Adipocyte (in vitro differentiated cells): Measurements from ENCODE around the gene RAMP1.

ENCODE experiments used
- DNase-seq: peaks from one replicate; pipeline ENCODE4 v3.0.0-alpha.2; 2015; ENCODE audit warnings: low read depth
- H3K27me3 ChIP-seq: replicated peaks from 2 replicates; pipeline ENCODE4 v1.7.0; 2013; ENCODE audit warnings: mild to moderate bottlenecking, low read length, moderate library complexity; ENCODE audit not compliant: control insufficient read depth, insufficient read depth
- H3K36me3 ChIP-seq: 2 replicates; pipeline ENCODE4 v1.7.0; 2013; ENCODE audit warnings: low read length, mild to moderate bottlenecking, moderate library complexity; ENCODE audit not compliant: control insufficient read depth, insufficient read depth, severe bottlenecking
- H3K4me1 ChIP-seq: 2 replicates; pipeline ENCODE4 v1.7.0; 2013; ENCODE audit warnings: mild to moderate bottlenecking, low read length, moderate library complexity; ENCODE audit not compliant: control insufficient read depth, insufficient read depth
- H3K4me3 ChIP-seq: 2 replicates; pipeline ENCODE4 v1.7.0; 2013; ENCODE audit warnings: mild to moderate bottlenecking, low read length, moderate library complexity
- H3K9ac ChIP-seq: 2 replicates; pipeline ENCODE4 v1.7.0; 2013; ENCODE audit warnings: mild to moderate bottlenecking, low read length, moderate library complexity
- H3K9me3 ChIP-seq: 2 replicates; pipeline ENCODE4 v1.7.0; 2013; ENCODE audit warnings: mild to moderate bottlenecking, low read length, moderate library complexity; ENCODE audit not compliant: control insufficient read depth

The RAMP1 gene

DNA sequence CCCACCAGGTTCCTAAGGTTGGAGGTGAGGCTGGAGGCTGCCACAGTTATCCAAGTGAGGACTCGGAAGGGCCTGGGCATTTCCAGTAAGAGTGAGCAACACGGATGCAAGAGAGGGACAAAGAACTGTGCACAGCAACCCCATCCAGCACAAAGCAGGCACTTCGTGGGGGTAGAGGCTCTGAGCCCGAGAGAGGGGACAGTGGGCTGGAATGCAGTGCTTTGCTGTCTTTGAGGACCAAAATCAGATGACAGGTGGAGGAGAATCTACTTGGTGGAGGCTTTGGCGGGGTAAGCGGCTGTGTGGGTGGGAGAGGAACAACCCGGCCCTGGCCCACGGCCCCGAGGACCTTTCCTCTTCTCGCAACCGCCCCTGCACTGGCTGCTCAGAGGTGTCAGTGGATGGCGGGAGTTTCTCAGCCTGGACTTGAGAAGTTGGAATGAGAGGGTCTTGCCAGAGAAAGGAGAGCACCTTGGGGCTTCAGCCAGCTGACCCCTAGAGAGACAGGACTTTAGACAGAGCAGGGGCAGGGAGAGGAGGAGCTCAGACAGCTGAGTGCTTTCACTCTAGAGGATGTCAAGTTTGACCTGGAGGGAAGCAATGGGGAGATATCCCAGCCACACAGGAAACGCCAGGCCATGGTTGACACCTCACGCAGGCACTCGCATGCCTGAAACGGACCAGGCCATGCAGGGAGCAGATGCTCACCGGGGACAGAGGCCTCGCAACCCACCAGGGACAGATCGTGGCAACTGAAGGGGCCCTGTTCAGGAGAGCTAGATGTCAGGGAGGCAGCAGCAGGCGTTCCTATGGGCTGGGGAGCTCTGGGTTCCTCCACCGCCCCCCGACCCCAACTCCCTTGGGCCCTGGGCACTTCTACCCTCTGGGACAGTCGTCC is 11.6 kb downstream of the RAMP1 start:
- Histone ChIP-seq H3K27me3 (no peaks in the 10 kb centered on the region), H3K4me1 (peaks cover 30% of the 10 kb centered on the region), H3K4me3 (no peak overlapping the region), H3K36me3 (no peaks in the 10 kb centered on the region), H3K9me3 (no peaks in the 10 kb centered on the region), H3K9ac (no peak overlapping the region)
- no peak for DNase-seq

DNA sequence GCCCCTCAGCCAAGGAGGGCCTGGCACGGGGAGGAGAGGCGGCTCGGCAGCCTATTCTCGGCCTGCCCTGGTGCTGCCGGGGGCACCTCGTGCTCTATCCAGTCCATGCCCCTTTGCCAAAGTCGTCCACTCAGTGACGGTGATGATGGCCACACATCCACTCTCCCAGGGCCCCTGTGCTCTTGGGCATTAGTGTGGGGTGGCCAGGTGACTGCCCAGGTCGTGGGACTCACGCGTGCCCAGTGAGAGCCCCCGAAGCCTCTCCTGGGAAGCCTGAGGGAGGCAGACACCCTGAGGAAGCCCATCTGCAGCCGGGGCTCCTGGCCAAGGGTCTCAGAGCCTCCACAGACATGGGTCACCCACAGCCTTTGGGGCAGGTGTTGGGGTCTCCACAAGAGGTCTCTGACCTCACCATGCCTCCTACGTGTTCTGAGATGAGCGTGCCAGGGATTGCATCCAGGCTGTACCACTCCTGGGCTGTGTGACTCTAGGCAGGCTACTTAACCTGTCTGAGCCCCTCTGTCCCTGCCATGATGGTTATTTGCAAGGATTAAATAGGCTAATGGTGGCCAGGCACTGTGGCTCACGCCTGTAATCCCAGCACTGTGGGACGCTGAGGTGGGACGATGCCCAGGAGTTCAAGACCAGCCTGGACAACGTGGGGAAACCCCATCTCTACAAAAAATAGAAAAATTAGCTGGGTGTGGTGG is 12.9 kb downstream of the RAMP1 start:
- Histone ChIP-seq H3K4me3 (no peak overlapping the region), H3K27me3 (no peaks in the 10 kb centered on the region), H3K9ac (no peak overlapping the region), H3K4me1 (peaks cover 25% of the 10 kb centered on the region), H3K36me3 (no peaks in the 10 kb centered on the region), H3K9me3 (no peaks in the 10 kb centered on the region)
- no peak for DNase-seq

DNA sequence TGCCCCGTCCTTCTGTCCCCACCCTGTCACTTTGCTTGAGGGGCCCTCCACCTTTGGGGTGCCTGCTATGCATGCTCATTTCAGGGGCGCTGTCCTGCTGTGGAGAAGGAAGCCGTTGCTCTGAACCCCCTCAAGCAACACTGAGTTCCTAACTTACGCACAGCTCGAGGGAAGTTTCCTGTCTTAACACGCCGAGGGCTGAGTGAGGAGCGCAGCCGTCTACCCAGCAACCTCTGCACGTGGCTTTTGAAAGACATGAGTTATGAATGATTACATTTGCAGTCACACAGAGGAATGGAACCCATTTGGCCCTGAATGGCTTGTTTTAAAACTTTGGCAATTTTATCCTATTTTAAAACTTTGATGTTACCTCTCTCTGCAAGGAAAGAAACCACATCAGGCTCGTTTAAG is 14.0 kb downstream of the RAMP1 start:
- H3K27me3 ChIP-seq = no peaks in the 10 kb centered on the region
- no peaks in the 10 kb centered on the region for H3K9me3 ChIP-seq
- DNase-seq = no peak
- H3K4me1 ChIP-seq = peaks cover 27% of the 10 kb centered on the region
- no peaks in the 10 kb centered on the region for H3K36me3 ChIP-seq
- no peak overlapping the region for H3K9ac ChIP-seq
- H3K4me3 ChIP-seq = no peak overlapping the region

DNA sequence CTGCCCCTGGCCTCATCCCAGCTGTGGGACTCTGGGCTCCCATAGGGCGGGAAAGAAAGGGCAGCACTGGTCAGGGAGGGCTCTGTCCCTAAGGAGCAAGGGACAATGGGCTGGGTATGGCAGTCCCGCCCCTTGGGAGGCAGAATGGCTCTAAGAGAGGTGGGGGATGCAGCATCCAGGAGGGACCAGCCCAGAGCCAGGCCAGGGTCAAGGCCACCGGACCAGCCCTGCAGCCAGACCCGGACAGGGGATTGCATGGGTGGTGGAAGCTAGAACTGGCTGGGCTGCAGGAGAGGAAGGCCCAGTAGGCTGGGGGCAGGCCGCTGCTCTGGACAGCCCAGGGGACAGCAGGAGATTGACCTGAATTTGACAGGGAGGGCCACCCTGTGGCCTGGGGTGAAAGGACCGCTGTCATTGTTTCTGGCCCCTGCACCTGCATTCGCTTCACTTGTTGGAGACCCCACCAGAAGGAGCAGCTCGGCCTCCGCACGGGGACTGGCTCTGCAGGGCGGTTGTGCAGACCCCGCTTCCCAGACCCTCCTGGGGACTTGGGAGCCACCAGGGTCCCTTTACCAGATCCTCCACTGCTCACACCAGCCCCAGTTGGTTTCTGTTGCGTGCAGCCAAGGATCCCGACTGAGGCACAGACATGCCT is 14.6 kb downstream of the RAMP1 start:
- H3K36me3 ChIP-seq = no peaks in the 10 kb centered on the region

DNA sequence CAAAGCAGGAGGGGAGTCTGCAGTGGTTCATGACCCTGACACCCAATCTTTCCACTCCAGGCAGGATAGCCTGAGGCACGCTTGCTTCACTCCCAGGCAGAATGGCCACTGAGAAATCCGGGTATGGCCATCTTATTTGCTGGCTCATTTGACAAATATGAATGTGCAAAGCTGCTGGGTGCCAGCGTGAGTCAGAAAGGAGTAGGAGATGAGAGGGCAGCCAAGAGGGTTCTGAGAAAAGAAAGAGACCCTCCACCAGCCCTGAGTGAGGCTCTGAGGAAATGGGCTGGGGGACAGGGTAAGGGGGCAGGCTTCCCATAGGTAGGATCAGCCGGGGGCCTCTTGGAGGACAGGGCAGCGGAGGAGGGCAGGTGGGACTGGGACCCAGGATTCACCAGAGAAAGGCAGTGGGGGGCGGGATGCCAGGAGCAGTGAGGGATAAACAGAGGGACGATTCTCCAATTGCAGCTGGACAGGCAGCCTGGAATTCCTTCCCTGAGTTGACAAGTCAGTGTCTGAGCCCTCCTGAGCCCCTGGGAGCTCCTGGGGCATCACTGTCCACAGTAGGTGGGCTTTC is 15.2 kb downstream of the RAMP1 start:
- peaks cover 33% of the 10 kb centered on the region for H3K4me1 ChIP-seq
- no peaks in the 10 kb centered on the region for H3K9me3 ChIP-seq
- no peaks in the 10 kb centered on the region for H3K36me3 ChIP-seq
- DNase-seq = peak; percentile 90
- H3K27me3 ChIP-seq = no peaks in the 10 kb centered on the region
- H3K4me3 ChIP-seq = no peak overlapping the region
- no peak overlapping the region for H3K9ac ChIP-seq

More for the DNA sequence above, 14.6 kb downstream of the RAMP1 start:
- Histone ChIP-seq H3K4me1 (peaks cover 30% of the 10 kb centered on the region), H3K27me3 (no peaks in the 10 kb centered on the region), H3K9me3 (no peaks in the 10 kb centered on the region), H3K9ac (no peak overlapping the region), H3K4me3 (no peak overlapping the region)
- no peak for DNase-seq

DNA sequence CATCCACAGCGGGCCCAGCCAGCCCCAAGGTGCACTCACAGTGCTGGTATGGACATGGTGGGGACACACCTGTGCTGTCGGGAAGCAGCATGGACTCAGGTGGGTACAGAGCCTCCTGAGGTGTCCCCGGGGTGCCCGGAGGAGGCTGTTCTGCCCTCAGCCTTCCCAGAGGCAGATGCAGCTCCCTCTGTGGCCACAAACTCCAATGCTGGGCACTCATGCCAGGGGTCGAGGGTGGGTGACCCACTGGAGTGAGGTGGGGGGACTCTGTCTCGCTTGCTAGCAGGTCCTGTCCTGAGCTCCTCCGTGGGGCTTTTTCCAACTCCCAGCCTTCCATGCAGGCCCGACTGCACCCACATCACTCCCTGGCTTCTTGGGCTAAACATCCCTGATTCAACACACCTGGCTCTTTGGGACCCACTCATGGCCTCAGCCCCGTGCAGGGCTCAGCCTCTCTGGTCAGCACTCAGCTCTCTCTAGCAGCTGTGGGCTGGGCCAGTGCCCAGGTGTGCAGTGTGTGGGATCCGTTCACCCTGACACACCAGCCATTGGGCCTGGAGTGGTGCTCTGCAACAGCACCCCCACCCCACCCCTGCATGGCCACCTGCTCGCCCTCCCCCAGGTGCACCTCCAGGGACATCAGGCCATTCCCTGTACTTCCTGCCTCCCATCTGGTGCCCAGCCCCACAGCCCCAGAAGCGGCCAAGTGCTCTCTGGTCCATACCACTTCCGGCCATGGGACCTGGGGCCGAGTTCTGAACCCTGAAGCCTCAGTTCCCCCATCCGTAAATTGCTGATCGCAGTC is 16.0 kb downstream of the RAMP1 start:
- DNase-seq = no peak
- H3K4me3 ChIP-seq = no peak overlapping the region
- no peaks in the 10 kb centered on the region for H3K9me3 ChIP-seq
- no peaks in the 10 kb centered on the region for H3K36me3 ChIP-seq
- peaks cover 33% of the 10 kb centered on the region for H3K4me1 ChIP-seq
- H3K9ac ChIP-seq = no peak overlapping the region
- no peaks in the 10 kb centered on the region for H3K27me3 ChIP-seq

DNA sequence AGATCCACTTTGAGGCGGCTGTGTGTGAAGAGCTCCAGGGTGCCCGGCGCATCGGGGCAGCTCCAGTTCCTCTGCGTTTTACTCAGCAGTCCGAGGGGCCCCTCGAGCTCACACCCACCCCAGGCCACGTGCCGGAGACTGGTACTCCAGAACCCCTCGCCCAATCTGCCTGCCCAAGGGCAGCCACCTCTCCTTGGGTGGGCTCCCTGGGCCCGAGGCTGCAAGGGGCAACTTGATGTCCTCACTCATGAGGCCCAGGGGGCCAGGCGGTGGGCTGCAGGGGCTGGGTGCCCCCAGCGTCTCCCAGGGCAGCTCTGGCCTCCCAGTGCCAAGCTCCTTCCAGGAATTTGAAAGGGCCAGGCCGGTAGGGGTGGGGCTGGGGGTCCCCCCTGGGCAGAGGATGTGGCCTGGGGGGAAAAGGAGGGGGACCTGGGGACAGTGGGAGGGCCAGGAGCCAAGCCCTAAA is 16.7 kb downstream of the RAMP1 start:
- no peaks in the 10 kb centered on the region for H3K36me3 ChIP-seq
- no peak overlapping the region for H3K9ac ChIP-seq
- no peaks in the 10 kb centered on the region for H3K9me3 ChIP-seq
- no peak overlapping the region for H3K4me3 ChIP-seq
- peaks cover 33% of the 10 kb centered on the region for H3K4me1 ChIP-seq
- no peaks in the 10 kb centered on the region for H3K27me3 ChIP-seq
- DNase-seq = no peak

DNA sequence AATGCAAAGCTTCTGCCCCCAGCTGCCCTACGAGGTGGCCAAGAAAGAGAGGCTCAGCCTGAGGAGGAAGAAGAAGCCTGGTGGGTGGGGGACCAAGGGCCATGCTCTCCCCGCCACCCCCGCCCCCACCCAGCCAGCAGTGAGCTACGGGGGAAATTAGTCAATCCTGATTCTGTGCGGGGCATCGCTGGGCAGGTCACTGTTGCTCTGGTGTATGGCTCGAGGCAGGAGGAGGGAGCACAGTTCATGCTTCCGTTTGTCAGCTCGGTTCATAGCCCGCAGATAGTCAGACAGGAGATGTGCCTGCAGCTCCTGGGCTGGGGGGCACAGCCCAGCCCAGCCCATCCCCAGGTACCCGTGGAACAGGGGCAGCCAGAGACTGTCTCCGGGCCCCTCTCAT is 17.1 kb downstream of the RAMP1 start:
- Histone ChIP-seq H3K36me3 (no peaks in the 10 kb centered on the region), H3K9me3 (no peaks in the 10 kb centered on the region), H3K4me3 (no peak overlapping the region), H3K9ac (no peak overlapping the region), H3K4me1 (peaks cover 33% of the 10 kb centered on the region), H3K27me3 (no peaks in the 10 kb centered on the region)
- DNase-seq = no peak

DNA sequence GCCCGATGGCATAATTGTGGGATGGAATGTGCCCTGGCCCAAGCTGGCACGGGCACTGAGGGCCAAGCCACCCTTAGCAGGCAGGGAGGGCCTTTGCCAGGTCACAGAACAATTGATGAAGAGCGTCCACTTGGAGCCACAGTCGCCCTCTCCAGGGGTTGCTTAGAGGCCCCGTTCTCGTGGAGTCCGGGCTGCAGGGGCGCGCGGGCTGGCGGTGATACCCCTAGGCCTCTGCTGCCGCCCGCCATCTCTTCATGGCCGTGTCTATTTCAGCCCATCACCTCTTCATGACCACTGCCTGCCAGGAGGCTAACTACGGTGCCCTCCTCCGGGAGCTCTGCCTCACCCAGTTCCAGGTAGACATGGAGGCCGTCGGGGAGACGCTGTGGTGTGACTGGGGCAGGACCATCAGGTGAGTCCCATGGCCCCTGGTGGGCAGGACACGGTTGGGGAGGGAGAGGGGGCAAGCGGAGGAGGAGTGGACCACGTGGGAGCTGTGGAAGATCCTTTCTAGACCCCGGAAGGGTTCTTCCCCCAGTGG is 17.6 kb downstream of the RAMP1 start:
- H3K4me3 ChIP-seq = no peak overlapping the region
- no peak for DNase-seq
- no peak overlapping the region for H3K9ac ChIP-seq
- no peaks in the 10 kb centered on the region for H3K9me3 ChIP-seq
- H3K36me3 ChIP-seq = no peaks in the 10 kb centered on the region
- no peaks in the 10 kb centered on the region for H3K27me3 ChIP-seq
- H3K4me1 ChIP-seq = peaks cover 33% of the 10 kb centered on the region

DNA sequence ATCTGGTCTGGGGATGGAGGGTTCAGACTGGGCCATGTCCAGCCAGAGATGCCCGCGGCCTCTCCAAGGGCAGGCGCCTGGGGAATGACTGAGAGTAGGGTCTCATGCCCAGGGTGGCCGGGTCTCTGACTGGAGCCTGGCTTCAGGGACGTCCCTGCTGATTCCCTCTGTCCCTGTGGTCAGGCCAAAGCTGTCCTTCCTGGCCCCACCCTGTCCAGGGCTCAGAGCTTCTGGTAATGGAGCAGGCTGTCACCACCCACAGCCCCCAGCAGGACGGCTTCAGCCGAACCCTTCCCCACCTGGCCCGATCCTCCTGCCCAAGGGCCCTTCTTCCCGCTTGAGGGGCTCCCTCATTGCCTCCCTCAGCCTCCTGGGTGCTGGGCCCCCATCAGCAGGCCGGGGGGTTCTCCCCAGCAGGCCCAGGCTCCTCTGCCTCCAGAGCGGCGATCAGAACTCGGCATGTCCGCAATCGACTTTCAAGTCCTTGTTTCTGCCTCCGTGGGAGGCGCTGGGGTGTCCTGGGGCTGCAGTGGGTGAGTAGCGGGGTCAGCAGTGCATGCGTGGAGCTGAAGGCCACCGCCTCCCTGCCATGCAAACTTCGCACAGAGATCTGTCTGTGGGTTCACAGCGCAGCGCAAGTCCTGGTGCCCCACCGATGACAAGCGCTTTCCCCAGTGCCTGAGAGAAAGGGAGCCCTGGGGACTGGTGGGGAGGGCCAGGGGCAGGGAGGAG is 18.3 kb downstream of the RAMP1 start:
- DNase-seq = no peak

More for the DNA sequence above, 18.3 kb downstream of the RAMP1 start:
- H3K4me3 ChIP-seq = no peak overlapping the region
- H3K9ac ChIP-seq = no peak overlapping the region
- no peaks in the 10 kb centered on the region for H3K27me3 ChIP-seq
- no peaks in the 10 kb centered on the region for H3K9me3 ChIP-seq
- peaks cover 33% of the 10 kb centered on the region for H3K4me1 ChIP-seq
- no peaks in the 10 kb centered on the region for H3K36me3 ChIP-seq
